Upper lobe of right lung (tissue), 1 donor: ENCODE results near the gene CFAP58. TPM values are rescaled to one million over a fixed set of nuclear protein-coding genes. Genes with fewer than 3 reads are reported as not detected.
A peak's percentile ranks its signal among the peaks of the same experiment; 100 is the strongest.

ENCODE experiments used
- ATAC-seq: fragments of 200-7000 bp; cut with Tn5 transposase; one replicate; pipeline ENCODE4 v1.9.1; 2020; ENCODE audit warnings: mild to moderate bottlenecking, moderate library complexity
- DNase-seq: peaks from one replicate; pipeline ENCODE4 v3.0.0-alpha.2; 2020
- H3K27ac ChIP-seq: fragments of 200-600 bp; one replicate; pipeline ENCODE4 v1.8.0; 2022
- H3K27me3 ChIP-seq: fragments of 200-600 bp; one replicate; pipeline ENCODE4 v1.8.0; 2022; ENCODE audit warnings: mild to moderate bottlenecking
- H3K36me3 ChIP-seq: fragments of 200-600 bp; one replicate; pipeline ENCODE4 v1.8.0; 2022
- H3K4me1 ChIP-seq: fragments of 200-600 bp; one replicate; pipeline ENCODE4 v1.8.0; 2022
- H3K4me3 ChIP-seq: fragments of 200-600 bp; one replicate; pipeline ENCODE4 v1.8.0; 2022; ENCODE audit warnings: mild to moderate bottlenecking
- H3K9me3 ChIP-seq: fragments of 200-600 bp; one replicate; pipeline ENCODE4 v1.8.0; 2022
- intact Hi-C: fragments of 100-400 bp; cut with DNase I; formaldehyde crosslinking; loops from one replicate; pipeline ENCODE4 v1.11.0; 2022
- total RNA-seq: library from RNA; stranded (reverse); fragmentation: NEBNext Ultra II Directional; extraction: Animal tissue kit (Norgen Biotek cat#: 25700); gene quantifications from one replicate; pipeline ENCODE4 v1.2.1, GENCODE V29; 2021
- TF ChIP-seq, protein P1 (sequence below): fragments of 200-600 bp; IDR thresholded peaks from one replicate; pipeline ENCODE4 v1.8.0; 2022; ENCODE audit warnings: antibody characterized with exemption
- donor health status: DM: no; HTN: yes; CAD: no; lungs with severe emphysema.

CFAP58 gene
- total RNA-seq, 1 donor from 2014 or later = 0.14 TPM

DNA sequence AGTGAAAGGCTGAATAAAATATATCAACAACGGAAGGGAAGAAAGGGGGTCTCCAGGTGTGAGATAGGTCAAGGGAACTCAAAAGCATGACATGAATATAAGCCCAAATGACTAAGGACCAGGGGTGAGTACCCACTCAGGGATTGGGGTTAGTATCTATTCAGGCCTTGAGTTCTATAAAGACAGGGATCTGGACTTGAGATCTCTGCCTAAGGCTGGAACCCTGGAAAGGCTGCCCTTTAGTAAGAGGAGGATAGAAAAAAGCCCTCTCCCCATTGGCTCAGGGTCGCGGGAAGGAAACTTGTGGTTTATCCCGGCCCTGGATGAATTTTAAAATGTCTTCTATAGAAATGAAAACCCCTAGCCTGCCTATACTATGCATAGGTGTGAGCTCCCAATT lies 13.0 kb upstream of the CFAP58 start:
- no peak for DNase-seq
- intact Hi-C loops = no loop called here
- Histone ChIP-seq H3K9me3 (no peaks in the 10 kb centered on the region), H3K27me3 (no peaks in the 10 kb centered on the region), H3K4me1 (peaks cover 32% of the 10 kb centered on the region), H3K4me3 (no peak overlapping the region), H3K36me3 (no peaks in the 10 kb centered on the region), H3K27ac (peak overlapping the region; percentile 97)
- TF ChIP-seq, protein P1, sequence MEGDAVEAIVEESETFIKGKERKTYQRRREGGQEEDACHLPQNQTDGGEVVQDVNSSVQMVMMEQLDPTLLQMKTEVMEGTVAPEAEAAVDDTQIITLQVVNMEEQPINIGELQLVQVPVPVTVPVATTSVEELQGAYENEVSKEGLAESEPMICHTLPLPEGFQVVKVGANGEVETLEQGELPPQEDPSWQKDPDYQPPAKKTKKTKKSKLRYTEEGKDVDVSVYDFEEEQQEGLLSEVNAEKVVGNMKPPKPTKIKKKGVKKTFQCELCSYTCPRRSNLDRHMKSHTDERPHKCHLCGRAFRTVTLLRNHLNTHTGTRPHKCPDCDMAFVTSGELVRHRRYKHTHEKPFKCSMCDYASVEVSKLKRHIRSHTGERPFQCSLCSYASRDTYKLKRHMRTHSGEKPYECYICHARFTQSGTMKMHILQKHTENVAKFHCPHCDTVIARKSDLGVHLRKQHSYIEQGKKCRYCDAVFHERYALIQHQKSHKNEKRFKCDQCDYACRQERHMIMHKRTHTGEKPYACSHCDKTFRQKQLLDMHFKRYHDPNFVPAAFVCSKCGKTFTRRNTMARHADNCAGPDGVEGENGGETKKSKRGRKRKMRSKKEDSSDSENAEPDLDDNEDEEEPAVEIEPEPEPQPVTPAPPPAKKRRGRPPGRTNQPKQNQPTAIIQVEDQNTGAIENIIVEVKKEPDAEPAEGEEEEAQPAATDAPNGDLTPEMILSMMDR = no peak
- no peak for ATAC-seq

DNA sequence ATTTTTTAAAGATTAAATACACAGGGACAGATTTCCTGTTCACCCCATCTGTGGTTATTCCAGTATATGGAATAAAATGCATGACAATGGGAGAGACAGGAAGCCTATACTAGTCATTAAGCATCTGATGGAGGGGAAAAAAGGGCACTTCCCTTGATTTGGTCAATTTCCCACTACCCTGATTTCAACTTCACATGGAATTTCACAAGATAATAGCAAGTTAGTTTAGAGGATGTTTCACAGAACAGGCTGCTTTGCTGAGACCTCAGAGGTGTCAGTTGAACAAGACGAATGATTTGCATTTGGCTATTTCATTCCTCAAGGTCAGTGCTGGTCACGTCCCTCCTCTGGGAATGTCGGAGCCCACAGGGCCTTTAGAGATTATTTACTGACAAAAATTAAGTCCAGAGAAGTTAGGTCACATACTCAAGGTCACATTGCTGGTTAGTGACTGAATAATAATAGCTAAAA lies 10.7 kb upstream of the CFAP58 start:
- H3K27me3 ChIP-seq = no peaks in the 10 kb centered on the region
- DNase-seq (no peak), ATAC-seq (no peak)
- no peaks in the 10 kb centered on the region for H3K36me3 ChIP-seq
- H3K9me3 ChIP-seq = no peaks in the 10 kb centered on the region
- H3K4me1 ChIP-seq = peaks cover 24% of the 10 kb centered on the region
- intact Hi-C loops = no loop called here
- no peak overlapping the region for H3K4me3 ChIP-seq
- TF ChIP-seq, protein P1 = no peak
- no peak overlapping the region for H3K27ac ChIP-seq

DNA sequence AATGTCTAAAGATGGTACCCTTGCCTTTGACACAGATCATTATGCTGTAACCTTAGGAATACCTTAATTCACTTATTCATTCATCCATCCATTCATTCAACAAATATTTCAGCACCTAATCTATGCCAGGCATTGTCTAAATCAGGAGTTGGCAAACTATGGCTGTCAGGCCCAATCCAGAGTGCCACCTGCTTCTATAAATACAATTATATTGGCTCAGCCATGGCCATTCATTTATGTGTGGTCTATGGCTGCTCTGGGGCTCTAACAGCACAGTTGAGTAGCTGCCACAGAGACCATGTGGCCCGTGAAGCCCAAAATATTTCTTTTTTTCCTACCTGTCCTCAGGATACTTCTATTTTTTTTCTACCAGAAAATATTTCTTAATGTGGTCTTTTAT lies 9.4 kb upstream of the CFAP58 start:
- Histone ChIP-seq H3K4me3 (no peak overlapping the region), H3K36me3 (no peaks in the 10 kb centered on the region), H3K9me3 (no peaks in the 10 kb centered on the region), H3K27me3 (no peaks in the 10 kb centered on the region), H3K27ac (no peak overlapping the region), H3K4me1 (peaks cover 25% of the 10 kb centered on the region)
- ATAC-seq (no peak), DNase-seq (no peak)
- TF ChIP-seq, protein P1 = no peak
- intact Hi-C loops = no loop called here

DNA sequence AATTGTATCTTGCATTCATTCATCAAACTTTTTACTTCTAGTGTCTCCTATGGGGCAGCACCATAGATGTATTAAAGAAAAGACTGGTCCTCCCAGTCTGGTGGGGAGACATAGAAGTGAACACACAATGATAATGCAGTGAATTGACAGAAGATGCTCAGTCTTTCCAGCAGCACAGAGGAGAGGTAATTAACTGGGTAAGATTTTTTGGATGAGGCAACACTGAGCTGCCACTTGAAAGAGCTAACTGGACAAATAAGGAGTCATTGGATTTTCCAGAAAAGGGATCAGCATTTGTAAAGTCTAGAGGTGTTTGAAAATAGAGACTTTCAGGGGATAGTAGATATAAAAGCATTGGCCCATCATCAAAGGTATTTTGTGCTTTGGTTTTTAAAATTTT lies 8.1 kb upstream of the CFAP58 start:
- Histone ChIP-seq H3K36me3 (no peaks in the 10 kb centered on the region), H3K27me3 (no peaks in the 10 kb centered on the region), H3K4me1 (peaks cover 24% of the 10 kb centered on the region), H3K9me3 (no peaks in the 10 kb centered on the region), H3K27ac (no peak overlapping the region), H3K4me3 (no peak overlapping the region)
- ATAC-seq = no peak
- no peak for DNase-seq
- TF ChIP-seq, protein P1 = no peak
- intact Hi-C loops = loop anchor here (5.0 kb wide), 2 partner anchors 38 to 53 kb away; no protein-coding TSS in a partner anchor

DNA sequence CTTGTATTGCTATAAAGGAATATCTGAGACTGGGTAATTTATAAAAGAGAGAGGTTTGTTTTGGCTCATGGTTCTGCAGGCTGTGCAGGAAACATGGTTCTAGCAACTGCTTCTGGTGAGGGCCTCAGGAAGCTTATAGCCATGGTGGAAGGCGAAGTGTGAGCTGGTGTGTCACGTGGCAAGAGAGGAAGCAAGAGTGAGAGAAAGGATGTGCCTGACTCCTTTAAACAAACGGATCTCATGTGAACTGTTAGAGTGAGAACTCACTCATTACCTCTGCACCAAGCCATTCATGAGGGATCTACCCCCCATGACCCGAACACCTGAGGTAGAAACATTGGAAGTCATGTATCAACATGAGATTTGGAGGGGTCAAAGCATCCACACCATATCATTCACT lies 7.7 kb upstream of the CFAP58 start:
- Histone ChIP-seq H3K9me3 (no peaks in the 10 kb centered on the region), H3K36me3 (no peaks in the 10 kb centered on the region), H3K27me3 (no peaks in the 10 kb centered on the region), H3K27ac (no peak overlapping the region), H3K4me3 (no peak overlapping the region), H3K4me1 (peaks cover 20% of the 10 kb centered on the region)
- TF ChIP-seq, protein P1 = no peak
- intact Hi-C loops = loop anchor here (5.0 kb wide), 2 partner anchors 39 to 54 kb away; no protein-coding TSS in a partner anchor
- DNase-seq (no peak), ATAC-seq (no peak)
